Neural cell (in vitro differentiated cells): Measurements from ENCODE around the gene ALK. TPM values are rescaled to one million over a fixed set of nuclear protein-coding genes. Genes with fewer than 3 reads are reported as not detected.

ENCODE experiments used
- H2AFZ ChIP-seq: fragments of 200-600, 300-800 bp; sonication (generic), shearing (Covaris generic); 2 replicates; pipeline ENCODE4 v1.6.0; 2014; ENCODE audit warnings: low read depth, mild to moderate bottlenecking, antibody characterized with exemption, low read length, moderate library complexity
- H3F3A ChIP-seq: fragments of 200-600 bp; shearing (Covaris generic); 2 replicates; pipeline ENCODE4 v1.6.1; 2016; ENCODE audit warnings: mild to moderate bottlenecking, moderate library complexity, mixed read lengths, antibody characterized with exemption, low read length; ENCODE audit not compliant: insufficient read depth, poor library complexity, severe bottlenecking
- H3K27ac ChIP-seq: fragments of 200-600, 300-800 bp; sonication (generic), shearing (Covaris generic); 2 replicates; pipeline ENCODE4 v1.5.1; 2014; ENCODE audit warnings: mild to moderate bottlenecking, low read length, moderate library complexity
- H3K27me3 ChIP-seq: fragments of 300-800, 200-600 bp; sonication (generic), shearing (Covaris generic); 2 replicates; pipeline ENCODE4 v1.6.0; 2014; ENCODE audit warnings: mild to moderate bottlenecking, low read depth, low read length, moderate library complexity; ENCODE audit not compliant: insufficient read depth
- H3K36me3 ChIP-seq: fragments of 300-800, 200-600 bp; sonication (generic), shearing (Covaris generic); 2 replicates; pipeline ENCODE4 v1.5.1; 2014; ENCODE audit warnings: mild to moderate bottlenecking, antibody characterized with exemption, low read length, moderate library complexity; ENCODE audit not compliant: insufficient read depth
- H3K4me2 ChIP-seq: fragments of 300-800, 200-600 bp; sonication (generic), shearing (Covaris generic); 2 replicates; pipeline ENCODE4 v1.6.0; 2014; ENCODE audit warnings: mild to moderate bottlenecking, low read length
- H3K4me3 ChIP-seq: fragments of 300-800, 200-600 bp; sonication (generic), shearing (Covaris generic); 2 replicates; pipeline ENCODE4 v1.5.1; 2014; ENCODE audit warnings: mild to moderate bottlenecking, low read length, moderate library complexity
- H3K79me2 ChIP-seq: fragments of 200-600 bp; shearing (Covaris generic); replicated peaks from 2 replicates; pipeline ENCODE4 v1.6.0; 2014; ENCODE audit warnings: mild to moderate bottlenecking, low read length, moderate library complexity; ENCODE audit not compliant: insufficient read depth
- H3K9ac ChIP-seq: fragments of 300-800, 200-600 bp; sonication (generic), shearing (Covaris generic); 2 replicates; pipeline ENCODE4 v1.6.1; 2016; ENCODE audit warnings: mild to moderate bottlenecking, low read length, mixed read lengths
- H3K9me2 ChIP-seq: fragments of 200-600 bp; shearing (Covaris generic); 2 replicates; pipeline ENCODE4 v1.6.1; 2016; ENCODE audit warnings: mild to moderate bottlenecking, low read length, mixed read lengths; ENCODE audit not compliant: insufficient read depth
- H3K9me3 ChIP-seq: fragments of 200-600, 300-800 bp; sonication (generic), shearing (Covaris generic); 2 replicates; pipeline ENCODE4 v1.6.1; 2016; ENCODE audit warnings: mild to moderate bottlenecking, mixed run types, low read length, moderate library complexity, mixed read lengths
- H4K20me1 ChIP-seq: fragments of 200-600 bp; shearing (Covaris generic); 2 replicates; pipeline ENCODE4 v1.6.1; 2016; ENCODE audit warnings: mild to moderate bottlenecking, mixed run types; ENCODE audit not compliant: insufficient read depth
- CTCF ChIP-seq: fragments of 450-650 bp; IDR thresholded peaks from 2 replicates; pipeline ENCODE4 v1.5.1; 2014; ENCODE audit warnings: antibody characterized with exemption, mild to moderate bottlenecking, moderate library complexity; ENCODE audit not compliant: poor library complexity, severe bottlenecking
- EP300 ChIP-seq: fragments of 450-650 bp; conservative IDR thresholded peaks from 2 replicates; pipeline ENCODE4 v1.6.1; 2014; ENCODE audit warnings: antibody characterized with exemption, mild to moderate bottlenecking, moderate library complexity; ENCODE audit not compliant: poor library complexity, severe bottlenecking
- EZH2 ChIP-seq: fragments of 200-600, 300-800 bp; shearing (Covaris generic), sonication (generic); IDR thresholded peaks from 2 replicates; pipeline ENCODE4 v1.6.1; 2014; ENCODE audit warnings: antibody characterized with exemption, low read length, borderline replicate concordance, mild to moderate bottlenecking; ENCODE audit not compliant: insufficient read depth, poor library complexity, severe bottlenecking
- MXI1 ChIP-seq: fragments of 450-650 bp; conservative IDR thresholded peaks from 2 replicates; pipeline ENCODE4 v1.6.1; 2014; ENCODE audit warnings: antibody characterized with exemption, mild to moderate bottlenecking; ENCODE audit not compliant: poor library complexity, severe bottlenecking
- POLR2AphosphoS5 ChIP-seq: IDR thresholded peaks from 2 replicates; pipeline ENCODE4 v1.6.1; 2012
- RAD21 ChIP-seq: fragments of 450-650 bp; conservative IDR thresholded peaks from 2 replicates; pipeline ENCODE4 v1.6.1; 2014; ENCODE audit warnings: antibody characterized with exemption, mild to moderate bottlenecking, moderate library complexity
- SMC3 ChIP-seq: fragments of 450-650 bp; conservative IDR thresholded peaks from 2 replicates; pipeline ENCODE4 v1.6.1; 2014; ENCODE audit warnings: antibody characterized with exemption, mild to moderate bottlenecking, moderate library complexity; ENCODE audit not compliant: poor library complexity
- TAF1 ChIP-seq: IDR thresholded peaks from 2 replicates; pipeline ENCODE4 v1.6.1; 2012; ENCODE audit warnings: low read depth
- polyA plus RNA-seq: library from polyadenylated mRNA; depleted of rRNA; stranded (reverse); fragments of >200 nt; gene quantifications from 2 replicates; pipeline ENCODE4 v1.2.3, GENCODE V29; 2014
- TF ChIP-seq, protein P1 (sequence below): IDR thresholded peaks from 2 replicates; pipeline ENCODE4 v1.6.1; 2012; ENCODE audit warnings: borderline replicate concordance

Gene ALK
- polyA plus RNA-seq, 1 donor from 2014 or later: 7.1 TPM

- Histone ChIP-seq H3K36me3 (no peaks in the 10 kb centered on the region), H3K27ac (no peak overlapping the region), H3K9me2 (no peaks in the 10 kb centered on the region), H3K4me2 (no peak overlapping the region), H3K79me2 (no peaks in the 10 kb centered on the region), H4K20me1 (no peaks in the 10 kb centered on the region), H3K9ac (no peak overlapping the region), H2AFZ (no peak overlapping the region), H3K4me3 (no peak overlapping the region), H3K9me3 (no peaks in the 10 kb centered on the region), H3K27me3 (no peaks in the 10 kb centered on the region), H3F3A (no peaks in the 10 kb centered on the region)
- TF ChIP-seq, protein P1, sequence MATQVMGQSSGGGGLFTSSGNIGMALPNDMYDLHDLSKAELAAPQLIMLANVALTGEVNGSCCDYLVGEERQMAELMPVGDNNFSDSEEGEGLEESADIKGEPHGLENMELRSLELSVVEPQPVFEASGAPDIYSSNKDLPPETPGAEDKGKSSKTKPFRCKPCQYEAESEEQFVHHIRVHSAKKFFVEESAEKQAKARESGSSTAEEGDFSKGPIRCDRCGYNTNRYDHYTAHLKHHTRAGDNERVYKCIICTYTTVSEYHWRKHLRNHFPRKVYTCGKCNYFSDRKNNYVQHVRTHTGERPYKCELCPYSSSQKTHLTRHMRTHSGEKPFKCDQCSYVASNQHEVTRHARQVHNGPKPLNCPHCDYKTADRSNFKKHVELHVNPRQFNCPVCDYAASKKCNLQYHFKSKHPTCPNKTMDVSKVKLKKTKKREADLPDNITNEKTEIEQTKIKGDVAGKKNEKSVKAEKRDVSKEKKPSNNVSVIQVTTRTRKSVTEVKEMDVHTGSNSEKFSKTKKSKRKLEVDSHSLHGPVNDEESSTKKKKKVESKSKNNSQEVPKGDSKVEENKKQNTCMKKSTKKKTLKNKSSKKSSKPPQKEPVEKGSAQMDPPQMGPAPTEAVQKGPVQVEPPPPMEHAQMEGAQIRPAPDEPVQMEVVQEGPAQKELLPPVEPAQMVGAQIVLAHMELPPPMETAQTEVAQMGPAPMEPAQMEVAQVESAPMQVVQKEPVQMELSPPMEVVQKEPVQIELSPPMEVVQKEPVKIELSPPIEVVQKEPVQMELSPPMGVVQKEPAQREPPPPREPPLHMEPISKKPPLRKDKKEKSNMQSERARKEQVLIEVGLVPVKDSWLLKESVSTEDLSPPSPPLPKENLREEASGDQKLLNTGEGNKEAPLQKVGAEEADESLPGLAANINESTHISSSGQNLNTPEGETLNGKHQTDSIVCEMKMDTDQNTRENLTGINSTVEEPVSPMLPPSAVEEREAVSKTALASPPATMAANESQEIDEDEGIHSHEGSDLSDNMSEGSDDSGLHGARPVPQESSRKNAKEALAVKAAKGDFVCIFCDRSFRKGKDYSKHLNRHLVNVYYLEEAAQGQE: no peak
- no peak for TF ChIP-seq TAF1
- TF ChIP-seq POLR2AphosphoS5: no peak
- no peak for TF ChIP-seq MXI1
- TF ChIP-seq SMC3: no peak
- no peak for TF ChIP-seq EP300
- TF ChIP-seq EZH2: no peak
- TF ChIP-seq CTCF: no peak
Observed at GRCh38 chr2:29516767-29517166, 404.6 kb downstream of the ALK start.

- Histone ChIP-seq H3K9me2 (no peaks in the 10 kb centered on the region), H2AFZ (no peak overlapping the region), H3F3A (no peaks in the 10 kb centered on the region), H3K9me3 (no peaks in the 10 kb centered on the region), H3K9ac (no peak overlapping the region), H3K36me3 (no peaks in the 10 kb centered on the region), H3K79me2 (no peaks in the 10 kb centered on the region), H3K4me2 (no peak overlapping the region), H3K27me3 (no peaks in the 10 kb centered on the region), H4K20me1 (no peaks in the 10 kb centered on the region), H3K4me3 (no peak overlapping the region), H3K27ac (no peak overlapping the region)
- TF ChIP-seq RAD21: no peak
- no peak for TF ChIP-seq MXI1
- no peak for TF ChIP-seq POLR2AphosphoS5
- no peak for TF ChIP-seq EP300
- TF ChIP-seq SMC3: no peak
- TF ChIP-seq, protein P1: no peak
Observed at GRCh38 chr2:29509878-29510277, 411.5 kb downstream of the ALK start.
